ENCODE results near the gene HAND2.
A peak's percentile ranks its signal among the peaks of the same experiment; 100 is the strongest.

Gene HAND2

GRCh38 chr4:173535165-173535902 is 5.3 kb upstream of the HAND2 start:
- H3K27me3 ChIP-seq (ENCODE audit: insufficient read depth, low read length), result peaks cover 100% of the 10 kb centered on the region

DNA sequence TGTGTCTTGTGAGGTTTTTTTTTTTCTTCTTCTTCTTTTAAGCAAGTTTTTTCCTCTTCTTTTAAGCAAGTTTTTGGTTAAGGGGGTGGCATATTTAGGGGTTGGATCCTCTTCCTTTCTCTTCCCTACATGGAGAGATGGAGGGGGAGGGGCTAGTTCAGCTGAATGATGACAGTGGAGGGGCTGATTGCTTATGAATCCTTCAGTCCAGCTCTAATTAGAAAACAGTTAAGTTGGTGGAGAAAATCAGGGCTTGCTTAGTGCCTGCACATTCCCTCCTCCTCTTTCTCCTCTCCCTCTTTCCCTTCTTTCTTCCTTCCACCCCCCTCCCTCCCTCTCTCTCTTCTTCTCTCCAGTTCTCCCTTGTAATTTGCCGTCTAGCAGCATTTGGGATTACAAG is 4.4 kb upstream of the HAND2 start:
- Histone ChIP-seq H3K27ac (ENCODE audit: low read length) (no peak overlapping the region), H3K9me3 (ENCODE audit: insufficient read depth, low read depth, low read length) (peaks cover 17% of the 10 kb centered on the region; the same call in 1 of the 2 replicates), H3K4me3 (ENCODE audit: low read length) (no peak overlapping the region), H3K9ac (ENCODE audit: low read depth, low read length) (no peak overlapping the region), H3K27me3 (ENCODE audit: insufficient read depth, low read length) (peaks cover 100% of the 10 kb centered on the region), H3K36me3 (ENCODE audit: insufficient read depth, low read depth, low read length) (no peaks in the 10 kb centered on the region), H3K4me1 (ENCODE audit: insufficient read depth, low read length) (0 out of 2 replicates have a peak, but pooled peaks cover 4% of the 10 kb centered on the region)

More at GRCh38 chr4:173535165-173535902, 5.3 kb upstream of the HAND2 start:
- no peak overlapping the region for H3K4me3 ChIP-seq (ENCODE audit: low read length)
- no peaks in the 10 kb centered on the region for H3K36me3 ChIP-seq (ENCODE audit: insufficient read depth, low read depth, low read length)
- no peak overlapping the region for H3K9ac ChIP-seq (ENCODE audit: low read depth, low read length)
- no peak overlapping the region for H3K27ac ChIP-seq (ENCODE audit: low read length)
- 0 out of 2 replicates have a peak, but pooled peaks cover 4% of the 10 kb centered on the region for H3K4me1 ChIP-seq (ENCODE audit: insufficient read depth, low read length)
- H3K9me3 ChIP-seq (ENCODE audit: insufficient read depth, low read depth, low read length), result peaks cover 17% of the 10 kb centered on the region; the same call in 1 of the 2 replicates

GRCh38 chr4:173532725-173533511 is 2.9 kb upstream of the HAND2 start:
- Histone ChIP-seq H3K4me1 (ENCODE audit: insufficient read depth, low read length) (0 out of 2 replicates have a peak, but pooled peaks cover under 1% of the 10 kb centered on the region), H3K27me3 (ENCODE audit: insufficient read depth, low read length) (peaks cover 98% of the 10 kb centered on the region), H3K9me3 (ENCODE audit: insufficient read depth, low read depth, low read length) (peaks cover 17% of the 10 kb centered on the region; the same call in 1 of the 2 replicates), H3K27ac (ENCODE audit: low read length) (no peak overlapping the region), H3K36me3 (ENCODE audit: insufficient read depth, low read depth, low read length) (no peaks in the 10 kb centered on the region), H3K9ac (ENCODE audit: low read depth, low read length) (no peak overlapping the region), H3K4me3 (ENCODE audit: low read length) (no peak overlapping the region)

DNA sequence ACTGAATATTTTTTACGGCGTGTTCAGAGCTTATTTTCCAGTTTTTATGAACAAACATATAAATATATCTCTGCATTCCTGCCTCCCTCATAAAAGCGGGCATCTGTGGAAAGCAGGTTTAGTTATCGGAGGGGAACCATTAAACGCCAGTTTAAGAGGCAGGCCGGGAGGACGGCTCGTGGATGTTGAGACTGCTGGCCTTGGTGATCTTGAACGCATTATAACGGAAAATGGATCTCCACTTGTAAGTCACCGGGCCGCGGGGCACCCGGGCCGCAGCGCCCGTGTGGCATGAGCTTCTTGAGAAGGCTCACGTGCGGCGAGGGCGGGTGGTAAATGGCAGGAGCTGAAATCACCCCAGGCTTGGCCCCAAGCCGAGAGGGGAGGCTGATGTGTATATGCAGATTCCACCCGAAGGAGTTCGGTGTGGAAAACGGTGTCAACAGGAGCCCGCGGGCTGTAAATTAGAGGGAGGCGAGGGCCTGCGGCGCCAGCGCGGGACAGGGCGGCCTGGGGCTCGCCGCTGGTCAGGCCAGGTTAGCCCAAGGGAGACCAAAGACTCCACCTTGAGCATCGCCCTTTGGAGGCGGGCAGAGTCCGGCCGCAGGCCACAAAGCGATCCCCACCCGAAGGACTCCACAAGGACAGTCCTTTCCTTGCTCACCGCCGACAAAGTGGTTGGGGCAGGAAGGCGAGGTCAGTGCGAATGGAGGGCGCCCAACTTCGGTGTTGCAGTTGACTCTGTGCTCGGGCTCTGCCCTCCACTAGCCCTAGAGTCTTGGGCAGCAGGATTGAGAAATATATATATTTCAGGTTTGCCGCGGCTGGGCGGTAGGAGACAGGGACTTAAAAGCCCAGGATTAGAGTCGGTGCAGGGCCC is 1.3 kb upstream of the HAND2 start:
- Histone ChIP-seq H3K4me1 (ENCODE audit: insufficient read depth, low read length) (peaks cover 8% of the 10 kb centered on the region; the same call in 1 of the 2 replicates), H3K9ac (ENCODE audit: low read depth, low read length) (no peak overlapping the region), H3K27ac (ENCODE audit: low read length) (no peak overlapping the region), H3K27me3 (ENCODE audit: insufficient read depth, low read length) (peaks cover 98% of the 10 kb centered on the region), H3K36me3 (ENCODE audit: insufficient read depth, low read depth, low read length) (no peaks in the 10 kb centered on the region), H3K9me3 (ENCODE audit: insufficient read depth, low read depth, low read length) (peaks cover 15% of the 10 kb centered on the region; the same call in 1 of the 2 replicates), H3K4me3 (ENCODE audit: low read length) (no peak overlapping the region)

- Histone ChIP-seq H3K36me3 (ENCODE audit: insufficient read depth, low read depth, low read length) (no peaks in the 10 kb centered on the region), H3K27me3 (ENCODE audit: insufficient read depth, low read length) (peaks cover 98% of the 10 kb centered on the region), H3K27ac (ENCODE audit: low read length) (no peak overlapping the region), H3K9ac (ENCODE audit: low read depth, low read length) (no peak overlapping the region), H3K4me1 (ENCODE audit: insufficient read depth, low read length) (peaks cover 8% of the 10 kb centered on the region; the same call in 1 of the 2 replicates), H3K9me3 (ENCODE audit: insufficient read depth, low read depth, low read length) (peaks cover 17% of the 10 kb centered on the region; the same call in 1 of the 2 replicates), H3K4me3 (ENCODE audit: low read length) (no peak overlapping the region)
Observed at GRCh38 chr4:173530326-173531085, 477 bp upstream of the HAND2 start.

- peaks cover 25% of the 10 kb centered on the region; the same call in 1 of the 2 replicates for H3K9me3 ChIP-seq (ENCODE audit: insufficient read depth, low read depth, low read length)
- H3K9ac ChIP-seq (ENCODE audit: low read depth, low read length), result no peak overlapping the region
- H3K27me3 ChIP-seq (ENCODE audit: insufficient read depth, low read length), result peaks cover 98% of the 10 kb centered on the region
- H3K27ac ChIP-seq (ENCODE audit: low read length), result no peak overlapping the region
- H3K4me1 ChIP-seq (ENCODE audit: insufficient read depth, low read length), result peaks cover 12% of the 10 kb centered on the region; the same call in 1 of the 2 replicates
- peak overlapping the region; percentile 45; the same call in 1 of the 2 replicates for H3K4me3 ChIP-seq (ENCODE audit: low read length)
- no peaks in the 10 kb centered on the region for H3K36me3 ChIP-seq (ENCODE audit: insufficient read depth, low read depth, low read length)
Observed at GRCh38 chr4:173528378-173529321, 1.4 kb downstream of the HAND2 start.

GRCh38 chr4:173527103-173527891 is 2.7 kb downstream of the HAND2 start:
- H3K36me3 ChIP-seq (ENCODE audit: insufficient read depth, low read depth, low read length), result no peaks in the 10 kb centered on the region
- H3K9me3 ChIP-seq (ENCODE audit: insufficient read depth, low read depth, low read length), result peaks cover 18% of the 10 kb centered on the region; the same call in 1 of the 2 replicates
- H3K4me3 ChIP-seq (ENCODE audit: low read length), result peak overlapping the region; percentile 34; the same call in 1 of the 2 replicates
- H3K27me3 ChIP-seq (ENCODE audit: insufficient read depth, low read length), result peaks cover 98% of the 10 kb centered on the region
- H3K4me1 ChIP-seq (ENCODE audit: insufficient read depth, low read length), result peaks cover 12% of the 10 kb centered on the region; the same call in 1 of the 2 replicates
- H3K27ac ChIP-seq (ENCODE audit: low read length), result no peak overlapping the region
- no peak overlapping the region for H3K9ac ChIP-seq (ENCODE audit: low read depth, low read length)

- no peak overlapping the region for H3K9ac ChIP-seq (ENCODE audit: low read depth, low read length)
- no peak overlapping the region for H3K4me3 ChIP-seq (ENCODE audit: low read length)
- no peaks in the 10 kb centered on the region for H3K36me3 ChIP-seq (ENCODE audit: insufficient read depth, low read depth, low read length)
- no peak overlapping the region for H3K27ac ChIP-seq (ENCODE audit: low read length)
- peaks cover 18% of the 10 kb centered on the region; the same call in 1 of the 2 replicates for H3K9me3 ChIP-seq (ENCODE audit: insufficient read depth, low read depth, low read length)
- peaks cover 12% of the 10 kb centered on the region; the same call in 1 of the 2 replicates for H3K4me1 ChIP-seq (ENCODE audit: insufficient read depth, low read length)
- peaks cover 98% of the 10 kb centered on the region for H3K27me3 ChIP-seq (ENCODE audit: insufficient read depth, low read length)
Observed at GRCh38 chr4:173526724-173527102, 3.3 kb downstream of the HAND2 start.

- Histone ChIP-seq H3K27me3 (ENCODE audit: insufficient read depth, low read length) (peaks cover 98% of the 10 kb centered on the region), H3K4me3 (ENCODE audit: low read length) (no peak overlapping the region), H3K9ac (ENCODE audit: low read depth, low read length) (no peak overlapping the region)
Observed at GRCh38 chr4:173526027-173526482, 4.0 kb downstream of the HAND2 start.

More at GRCh38 chr4:173526027-173526482, 4.0 kb downstream of the HAND2 start:
- Histone ChIP-seq H3K27ac (ENCODE audit: low read length) (no peak overlapping the region), H3K4me1 (ENCODE audit: insufficient read depth, low read length) (peaks cover 12% of the 10 kb centered on the region; the same call in 1 of the 2 replicates), H3K9me3 (ENCODE audit: insufficient read depth, low read depth, low read length) (peaks cover 20% of the 10 kb centered on the region; the same call in 1 of the 2 replicates), H3K36me3 (ENCODE audit: insufficient read depth, low read depth, low read length) (no peaks in the 10 kb centered on the region)

All from iPS-20b (cell line).